Measurements from ENCODE around the gene ANXA8.
A peak's percentile ranks its signal among the peaks of the same experiment; 100 is the strongest.
"Not testable (repeated sequence)": the region's sequence is repeated elsewhere in the genome, so short reads cannot be mapped to it uniquely, and the experiment has no call there.

ANXA8 gene

GRCh38 chr10:47456794-47457527 is 27.0 kb downstream of the ANXA8 start:
- DNase-seq: no peak
- H3K4me1 ChIP-seq (ENCODE audit: control extremely low read depth in 1 of 4, control insufficient read depth in 4 of 4, insufficient read depth in 4 of 4, low read length in 3 of 4): peaks cover 0 to 42% (median 27%) of the 10 kb centered on the region in 4 experiments
- no peaks in the 10 kb centered on the region for H3K36me3 ChIP-seq (ENCODE audit: control insufficient read depth in 4 of 4, insufficient read depth in 4 of 4, low read length in 3 of 4)
- no peak overlapping the region for H3K27ac ChIP-seq (ENCODE audit: insufficient read depth in 1 of 2, low read depth in 1 of 2, low read length in 2 of 2, poor library complexity in 1 of 2, severe bottlenecking in 2 of 2)
- 98% methylated on average over 5 of the region's 6 CpGs for WGBS (ENCODE audit: insufficient coverage)
- CTCF ChIA-PET: interaction anchor here (1.3 kb wide), 1 partner anchor 18 kb away, joined by 3 read pairs; no protein-coding TSS in a partner anchor
- no peaks in the 10 kb centered on the region for H3K27me3 ChIP-seq (replicated peaks in 2 of 5; ENCODE audit: control insufficient read depth in 4 of 5, insufficient read depth in 5 of 5, low read length in 4 of 5)
- POLR2A ChIA-PET: no interaction called here
- H3K9me3 ChIP-seq (ENCODE audit: control extremely low read depth in 1 of 5, control insufficient read depth in 4 of 5, insufficient read depth in 2 of 5, low read depth in 1 of 5, low read length in 4 of 5): no peaks in the 10 kb centered on the region
- no peak overlapping the region for H3K4me3 ChIP-seq (ENCODE audit: control insufficient read depth in 1 of 7, extremely low read depth in 1 of 7, insufficient read depth in 4 of 7, low read depth in 2 of 7, low read length in 6 of 7)

- CTCF ChIA-PET: interaction anchor here (1.1 to 1.3 kb wide), 2 partner anchors 17 to 103 kb away, joined by 3 read pairs; no protein-coding TSS in a partner anchor
- no peaks in the 10 kb centered on the region for H3K27me3 ChIP-seq (replicated peaks in 2 of 5; ENCODE audit: control insufficient read depth in 4 of 5, insufficient read depth in 5 of 5, low read length in 4 of 5)
- WGBS (ENCODE audit: insufficient coverage): 93% methylated on average over 7 of the region's 8 CpGs
- peaks cover 0 to 46% (median 26%) of the 10 kb centered on the region in 4 experiments for H3K4me1 ChIP-seq (ENCODE audit: control extremely low read depth in 1 of 4, control insufficient read depth in 4 of 4, insufficient read depth in 4 of 4, low read length in 3 of 4)
- no peak overlapping the region for H3K4me3 ChIP-seq (ENCODE audit: control insufficient read depth in 1 of 7, extremely low read depth in 1 of 7, insufficient read depth in 4 of 7, low read depth in 2 of 7, low read length in 6 of 7)
- no peaks in the 10 kb centered on the region for H3K9me3 ChIP-seq (ENCODE audit: control extremely low read depth in 1 of 5, control insufficient read depth in 4 of 5, insufficient read depth in 2 of 5, low read depth in 1 of 5, low read length in 4 of 5)
- no peaks in the 10 kb centered on the region for H3K36me3 ChIP-seq (ENCODE audit: control insufficient read depth in 4 of 4, insufficient read depth in 4 of 4, low read length in 3 of 4)
- DNase-seq: no peak
- no peak overlapping the region for H3K27ac ChIP-seq (ENCODE audit: insufficient read depth in 1 of 2, low read depth in 1 of 2, low read length in 2 of 2, poor library complexity in 1 of 2, severe bottlenecking in 2 of 2)
- POLR2A ChIA-PET: no interaction called here
Measured at GRCh38 chr10:47456079-47456785, 27.7 kb downstream of the ANXA8 start.

- POLR2A ChIA-PET; H3K36me3 ChIP-seq (ENCODE audit: control insufficient read depth in 4 of 4, insufficient read depth in 4 of 4, low read length in 3 of 4); H3K27me3 ChIP-seq (replicated peaks in 2 of 5; ENCODE audit: control insufficient read depth in 4 of 5, insufficient read depth in 5 of 5, low read length in 4 of 5); H3K9me3 ChIP-seq (ENCODE audit: control extremely low read depth in 1 of 5, control insufficient read depth in 4 of 5, insufficient read depth in 2 of 5, low read depth in 1 of 5, low read length in 4 of 5); H3K27ac ChIP-seq (ENCODE audit: insufficient read depth in 1 of 2, low read depth in 1 of 2, low read length in 2 of 2, poor library complexity in 1 of 2, severe bottlenecking in 2 of 2); H3K4me3 ChIP-seq (ENCODE audit: control insufficient read depth in 1 of 7, extremely low read depth in 1 of 7, insufficient read depth in 4 of 7, low read depth in 2 of 7, low read length in 6 of 7): not testable (repeated sequence)
- WGBS (ENCODE audit: insufficient coverage): 54% methylated on average over 6 of the region's 9 CpGs
- peak in 1 of 3 donors; percentile 35 for DNase-seq
- H3K4me1 ChIP-seq (ENCODE audit: control extremely low read depth in 1 of 4, control insufficient read depth in 4 of 4, insufficient read depth in 4 of 4, low read length in 3 of 4): peaks cover 0 to 46% (median 25%) of the 10 kb centered on the region in 4 experiments
- CTCF ChIA-PET: interaction anchor here (1.1 to 1.3 kb wide), 2 partner anchors 17 to 103 kb away, joined by 3 read pairs; no protein-coding TSS in a partner anchor
Measured at GRCh38 chr10:47455350-47456078, 28.4 kb downstream of the ANXA8 start.

- Histone ChIP-seq H3K27me3 (replicated peaks in 2 of 5; ENCODE audit: control insufficient read depth in 4 of 5, insufficient read depth in 5 of 5, low read length in 4 of 5) (no peaks in the 10 kb centered on the region), H3K9me3 (ENCODE audit: control extremely low read depth in 1 of 5, control insufficient read depth in 4 of 5, insufficient read depth in 2 of 5, low read depth in 1 of 5, low read length in 4 of 5) (no peaks in the 10 kb centered on the region), H3K4me1 (ENCODE audit: control extremely low read depth in 1 of 4, control insufficient read depth in 4 of 4, insufficient read depth in 4 of 4, low read length in 3 of 4) (peaks cover 0 to 54% (median 30%) of the 10 kb centered on the region in 4 experiments), H3K36me3 (ENCODE audit: control insufficient read depth in 4 of 4, insufficient read depth in 4 of 4, low read length in 3 of 4) (no peaks in the 10 kb centered on the region), H3K4me3 (ENCODE audit: control insufficient read depth in 1 of 7, extremely low read depth in 1 of 7, insufficient read depth in 4 of 7, low read depth in 2 of 7, low read length in 6 of 7) (no peak overlapping the region), H3K27ac (ENCODE audit: insufficient read depth in 1 of 2, low read depth in 1 of 2, low read length in 2 of 2, poor library complexity in 1 of 2, severe bottlenecking in 2 of 2) (no peak overlapping the region)
- 89% methylated on average over 1 of the region's 3 CpGs for WGBS (ENCODE audit: insufficient coverage)
- CTCF ChIA-PET: interaction anchor here (1.0 kb wide), 1 partner anchor 14 kb away, joined by 4 read pairs; no protein-coding TSS in a partner anchor
- POLR2A ChIA-PET: no interaction called here
- no peak for DNase-seq
Measured at GRCh38 chr10:47454780-47455058, 29.2 kb downstream of the ANXA8 start.

- Histone ChIP-seq H3K36me3 (ENCODE audit: control insufficient read depth in 4 of 4, insufficient read depth in 4 of 4, low read length in 3 of 4) (no peaks in the 10 kb centered on the region), H3K4me3 (ENCODE audit: control insufficient read depth in 1 of 7, extremely low read depth in 1 of 7, insufficient read depth in 4 of 7, low read depth in 2 of 7, low read length in 6 of 7) (no peak overlapping the region)
- CTCF ChIA-PET: interaction anchor here (1.0 kb wide), 1 partner anchor 13 kb away, joined by 4 read pairs; no protein-coding TSS in a partner anchor
Measured at GRCh38 chr10:47454008-47454779, 29.7 kb downstream of the ANXA8 start.

GRCh38 chr10:47453141-47454007 is 30.5 kb downstream of the ANXA8 start:
- whole genome bisulfite sequencing (ENCODE audit: insufficient coverage): 100% methylated on average over 1 of the region's 7 CpGs
- H3K27me3 ChIP-seq (replicated peaks in 2 of 5; ENCODE audit: control insufficient read depth in 4 of 5, insufficient read depth in 5 of 5, low read length in 4 of 5): no peaks in the 10 kb centered on the region
- ChIA-PET POLR2A (no interaction called here), CTCF (no interaction called here)
- peaks cover 0 to 67% (median 44%) of the 10 kb centered on the region in 4 experiments for H3K4me1 ChIP-seq (ENCODE audit: control extremely low read depth in 1 of 4, control insufficient read depth in 4 of 4, insufficient read depth in 4 of 4, low read length in 3 of 4)
- H3K27ac ChIP-seq (ENCODE audit: insufficient read depth in 1 of 2, low read depth in 1 of 2, low read length in 2 of 2, poor library complexity in 1 of 2, severe bottlenecking in 2 of 2): no peak overlapping the region
- no peak overlapping the region for H3K4me3 ChIP-seq (ENCODE audit: control insufficient read depth in 1 of 7, extremely low read depth in 1 of 7, insufficient read depth in 4 of 7, low read depth in 2 of 7, low read length in 6 of 7)
- no peaks in the 10 kb centered on the region for H3K36me3 ChIP-seq (ENCODE audit: control insufficient read depth in 4 of 4, insufficient read depth in 4 of 4, low read length in 3 of 4)
- DNase-seq: no peak
- no peaks in the 10 kb centered on the region for H3K9me3 ChIP-seq (ENCODE audit: control extremely low read depth in 1 of 5, control insufficient read depth in 4 of 5, insufficient read depth in 2 of 5, low read depth in 1 of 5, low read length in 4 of 5)

More at GRCh38 chr10:47454008-47454779, 29.7 kb downstream of the ANXA8 start:
- WGBS (ENCODE audit: insufficient coverage): 96% methylated on average over 6 of the region's 10 CpGs
- Histone ChIP-seq H3K27ac (ENCODE audit: insufficient read depth in 1 of 2, low read depth in 1 of 2, low read length in 2 of 2, poor library complexity in 1 of 2, severe bottlenecking in 2 of 2) (no peak overlapping the region), H3K9me3 (ENCODE audit: control extremely low read depth in 1 of 5, control insufficient read depth in 4 of 5, insufficient read depth in 2 of 5, low read depth in 1 of 5, low read length in 4 of 5) (no peaks in the 10 kb centered on the region), H3K4me1 (ENCODE audit: control extremely low read depth in 1 of 4, control insufficient read depth in 4 of 4, insufficient read depth in 4 of 4, low read length in 3 of 4) (peaks cover 0 to 59% (median 36%) of the 10 kb centered on the region in 4 experiments), H3K27me3 (replicated peaks in 2 of 5; ENCODE audit: control insufficient read depth in 4 of 5, insufficient read depth in 5 of 5, low read length in 4 of 5) (no peaks in the 10 kb centered on the region)
- POLR2A ChIA-PET: no interaction called here
- no peak for DNase-seq
